CD4-positive, alpha-beta T cell (primary cell): ENCODE measurements around the gene IVNS1ABP. TPM values are rescaled to one million over a fixed set of nuclear protein-coding genes. Genes with fewer than 3 reads are reported as not detected.

Experiments used
- ATAC-seq: fragments of 200-7000 bp; cut with Tn5 transposase; one replicate; pipeline ENCODE4 v1.10.0; 2022; ENCODE audit warnings: mild to moderate bottlenecking; ENCODE audit not compliant: poor library complexity
- CTCF ChIA-PET: fragments of 350-600 bp; sonication (Branson Sonifier 250); formaldehyde crosslinking; loops from one replicate; lab custom pipeline; 2021; ENCODE audit warnings: antibody characterized with exemption, inconsistent platforms; lab: Charles Lee
- POLR2A ChIA-PET: fragments of 350-600 bp; sonication (Branson Sonifier 250); formaldehyde crosslinking; loops from one replicate; lab custom pipeline; 2021; ENCODE audit warnings: antibody characterized with exemption, inconsistent platforms; lab: Charles Lee
- DNase-seq, 14 experiments: peaks; one replicate each; pipeline ENCODE4 v3.0.0-alpha.2; 2013 to 2020; ENCODE audit warnings: mixed read lengths in 2 of 14
- H3K27ac ChIP-seq, 2 donors: one replicate each; pipeline versions ENCODE4 v1.5.1 to v1.7.0; 2013; ENCODE audit warnings: low read length in 2 of 2, low read depth in 1 of 2, mild to moderate bottlenecking in 1 of 2
- H3K27me3 ChIP-seq, 2 experiments: 1 replicate in 1 of 2; 2 replicates in 1 of 2; pipeline versions ENCODE4 v1.6.1 to v1.7.0; 2013; ENCODE audit warnings: low read length in 2 of 2, control low read depth in 1 of 2, mild to moderate bottlenecking in 1 of 2, moderate library complexity in 1 of 2; ENCODE audit not compliant: insufficient read depth in 2 of 2, control insufficient read depth in 1 of 2
- H3K36me3 ChIP-seq: one replicate; pipeline ENCODE4 v1.6.1; 2013; ENCODE audit warnings: low read length, control low read depth; ENCODE audit not compliant: insufficient read depth
- H3K4me1 ChIP-seq: one replicate; pipeline ENCODE4 v1.6.1; 2013; ENCODE audit warnings: low read length, control low read depth; ENCODE audit not compliant: insufficient read depth
- H3K4me3 ChIP-seq: one replicate; pipeline ENCODE4 v1.5.1; 2013; ENCODE audit warnings: mild to moderate bottlenecking, low read length, moderate library complexity
- H3K9me3 ChIP-seq, 2 experiments: 1 replicate in 1 of 2; 2 replicates in 1 of 2; pipeline versions ENCODE4 v1.6.1 to v1.7.0; 2013; ENCODE audit warnings: low read length in 2 of 2, mild to moderate bottlenecking in 2 of 2, control low read depth in 1 of 2, moderate library complexity in 1 of 2; ENCODE audit not compliant: control insufficient read depth in 1 of 2, insufficient read depth in 1 of 2
- H3K27ac Mint-ChIP-seq: one replicate; pipeline ENCODE4 v1.8.0; 2020; ENCODE audit warnings: mixed read lengths
- H3K27me3 Mint-ChIP-seq: one replicate; pipeline ENCODE4 v1.8.0; 2021; ENCODE audit warnings: mixed read lengths
- H3K36me3 Mint-ChIP-seq: one replicate; pipeline ENCODE4 v1.8.0; 2021; ENCODE audit warnings: low read depth, mixed read lengths
- H3K4me1 Mint-ChIP-seq: one replicate; pipeline ENCODE4 v1.8.0; 2021; ENCODE audit warnings: low read depth, mixed read lengths
- H3K4me3 Mint-ChIP-seq: one replicate; pipeline ENCODE4 v1.8.0; 2020; ENCODE audit warnings: mild to moderate bottlenecking, mixed read lengths
- H3K9me3 Mint-ChIP-seq: one replicate; pipeline ENCODE4 v1.8.0; 2020; ENCODE audit warnings: mixed read lengths
- intact Hi-C, 2 experiments: fragments of 100-400 bp; cut with DNase I in 1 of 2; cut with micrococcal nuclease in 1 of 2; formaldehyde crosslinking; loops; one replicate each; pipeline versions ENCODE4 v1.15.1 to v1.9.0; 2023 to 2025; cut with DNase I, micrococcal nuclease
- total RNA-seq, 174 experiments: library from RNA in 2 of 174; stranded (reverse) in 2 of 174; gene quantifications; one replicate each; pipeline ENCODE4 v1.2.3 and lab custom pipeline; 2021 to 2026
- TF ChIP-seq, protein P1 (sequence below): fragments of 200-600 bp; IDR thresholded peaks from one replicate; pipeline ENCODE4 v1.8.0; 2022; ENCODE audit warnings: antibody characterized with exemption, mild to moderate bottlenecking

The IVNS1ABP gene
- total RNA-seq, 2 experiments from 2014 or later: 234 to 254 TPM

DNA sequence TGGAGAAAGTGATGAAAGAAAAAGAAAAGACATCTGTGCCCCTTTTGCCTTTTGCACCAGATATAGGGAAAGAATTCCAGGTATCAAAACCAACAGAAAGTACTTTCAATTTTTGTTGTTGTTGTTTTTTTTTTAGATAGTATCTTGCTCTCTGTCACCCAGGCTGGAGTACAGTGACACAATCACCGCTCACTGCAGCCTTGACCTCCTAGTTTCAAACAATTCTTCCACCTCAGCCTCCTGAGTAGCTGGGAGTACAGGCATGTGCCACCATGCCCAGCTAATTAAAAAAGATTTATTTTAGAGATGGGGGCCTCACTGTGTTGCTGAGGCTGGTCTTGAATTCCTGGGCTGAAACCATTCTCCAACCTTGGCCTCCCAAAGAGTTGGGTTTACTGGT, 31.3 kb upstream of the IVNS1ABP start:
- TF ChIP-seq, protein P1, sequence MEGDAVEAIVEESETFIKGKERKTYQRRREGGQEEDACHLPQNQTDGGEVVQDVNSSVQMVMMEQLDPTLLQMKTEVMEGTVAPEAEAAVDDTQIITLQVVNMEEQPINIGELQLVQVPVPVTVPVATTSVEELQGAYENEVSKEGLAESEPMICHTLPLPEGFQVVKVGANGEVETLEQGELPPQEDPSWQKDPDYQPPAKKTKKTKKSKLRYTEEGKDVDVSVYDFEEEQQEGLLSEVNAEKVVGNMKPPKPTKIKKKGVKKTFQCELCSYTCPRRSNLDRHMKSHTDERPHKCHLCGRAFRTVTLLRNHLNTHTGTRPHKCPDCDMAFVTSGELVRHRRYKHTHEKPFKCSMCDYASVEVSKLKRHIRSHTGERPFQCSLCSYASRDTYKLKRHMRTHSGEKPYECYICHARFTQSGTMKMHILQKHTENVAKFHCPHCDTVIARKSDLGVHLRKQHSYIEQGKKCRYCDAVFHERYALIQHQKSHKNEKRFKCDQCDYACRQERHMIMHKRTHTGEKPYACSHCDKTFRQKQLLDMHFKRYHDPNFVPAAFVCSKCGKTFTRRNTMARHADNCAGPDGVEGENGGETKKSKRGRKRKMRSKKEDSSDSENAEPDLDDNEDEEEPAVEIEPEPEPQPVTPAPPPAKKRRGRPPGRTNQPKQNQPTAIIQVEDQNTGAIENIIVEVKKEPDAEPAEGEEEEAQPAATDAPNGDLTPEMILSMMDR: no peak
- H3K27me3 Mint-ChIP-seq: no peaks in the 10 kb centered on the region
- no peaks in the 10 kb centered on the region for H3K36me3 ChIP-seq
- no peaks in the 10 kb centered on the region for H3K36me3 Mint-ChIP-seq
- POLR2A ChIA-PET: no interaction called here
- H3K4me1 ChIP-seq: peaks cover 5% of the 10 kb centered on the region
- H3K9me3 ChIP-seq: no peaks in the 10 kb centered on the region
- no peak overlapping the region for H3K27ac ChIP-seq
- CTCF ChIA-PET: no interaction called here
- H3K27me3 ChIP-seq: no peaks in the 10 kb centered on the region
- H3K4me3 Mint-ChIP-seq: no peak overlapping the region
- ATAC-seq (no peak), DNase-seq (no peak)
- intact Hi-C loops: loop anchor here in 1 of 2 experiments (5.0 kb wide), 1 partner anchor 44 kb away; no protein-coding TSS in a partner anchor
- no peak overlapping the region for H3K4me3 ChIP-seq
- H3K9me3 Mint-ChIP-seq: no peaks in the 10 kb centered on the region
- peaks cover 28% of the 10 kb centered on the region for H3K4me1 Mint-ChIP-seq
- H3K27ac Mint-ChIP-seq: no peak overlapping the region

- POLR2A ChIA-PET: no interaction called here
- no peak for ATAC-seq
- intact Hi-C loops: loop anchor here in 1 of 2 experiments (5.0 kb wide), 1 partner anchor 46 kb away; no protein-coding TSS in a partner anchor
Measured at GRCh38 chr1:185345913-185346720, 29.1 kb upstream of the IVNS1ABP start.

DNA sequence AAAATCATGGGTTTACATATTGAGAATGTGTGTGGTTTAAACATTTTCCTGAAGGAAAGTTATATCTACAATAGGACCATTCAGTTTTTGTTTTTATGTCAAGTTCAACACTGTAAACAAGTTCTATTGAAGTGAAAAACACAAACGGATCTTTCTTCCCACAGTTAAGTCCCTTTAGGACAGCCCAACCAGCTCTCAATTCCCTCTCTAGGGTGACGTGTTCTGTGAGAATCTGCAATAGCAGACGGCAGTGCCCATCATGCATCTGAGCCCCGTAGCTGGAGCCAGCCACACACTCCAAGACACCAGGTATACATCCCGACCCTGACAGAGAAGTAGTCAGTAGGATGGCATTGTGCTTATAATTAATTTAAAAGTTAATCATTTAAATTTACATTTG, 26.3 kb upstream of the IVNS1ABP start:
- Histone ChIP-seq H3K4me3 (no peak overlapping the region), H3K27me3 (no peaks in the 10 kb centered on the region), H3K9me3 (no peaks in the 10 kb centered on the region), H3K27ac (no peak overlapping the region), H3K4me1 (peaks cover 25% of the 10 kb centered on the region), H3K36me3 (no peaks in the 10 kb centered on the region)
- no peaks in the 10 kb centered on the region for H3K36me3 Mint-ChIP-seq
- ATAC-seq (no peak), DNase-seq (no peak)
- intact Hi-C loops: no loop called here
- peaks cover 53% of the 10 kb centered on the region for H3K4me1 Mint-ChIP-seq
- CTCF ChIA-PET: no interaction called here
- H3K4me3 Mint-ChIP-seq: no peak overlapping the region
- POLR2A ChIA-PET: no interaction called here
- H3K9me3 Mint-ChIP-seq: no peaks in the 10 kb centered on the region
- TF ChIP-seq, protein P1: no peak
- no peak overlapping the region for H3K27ac Mint-ChIP-seq
- H3K27me3 Mint-ChIP-seq: no peaks in the 10 kb centered on the region

More at GRCh38 chr1:185345913-185346720, 29.1 kb upstream of the IVNS1ABP start:
- no peaks in the 10 kb centered on the region for H3K9me3 ChIP-seq
- CTCF ChIA-PET: no interaction called here
- Mint-ChIP-seq H3K27ac (no peak overlapping the region), H3K4me1 (peaks cover 36% of the 10 kb centered on the region), H3K36me3 (no peaks in the 10 kb centered on the region), H3K9me3 (no peaks in the 10 kb centered on the region), H3K27me3 (no peaks in the 10 kb centered on the region), H3K4me3 (no peak overlapping the region)
- H3K36me3 ChIP-seq: no peaks in the 10 kb centered on the region
- no peaks in the 10 kb centered on the region for H3K27me3 ChIP-seq
- H3K4me3 ChIP-seq: no peak overlapping the region
- TF ChIP-seq, protein P1: no peak
- no peak overlapping the region for H3K27ac ChIP-seq
- H3K4me1 ChIP-seq: peaks cover 5% of the 10 kb centered on the region
- DNase-seq: peak in 2 of 14 experiments; percentile 17 to 19
